Stomach (tissue), 4 donors: ENCODE measurements around the gene TPX2.

Experiments used
- POLR2A ChIP-seq, 4 donors: fragments of 450-650 bp; IDR thresholded peaks; one replicate each; pipeline ENCODE4 v1.6.1; 2016; ENCODE audit warnings: antibody characterized with exemption in 4 of 4, control low read depth in 2 of 4, mild to moderate bottlenecking in 1 of 4, moderate library complexity in 1 of 4
- POLR2AphosphoS5 ChIP-seq, 3 donors: sonication (generic); formaldehyde crosslinking; IDR thresholded peaks; one replicate each; pipeline ENCODE4 v1.6.1; 2016; ENCODE audit warnings: antibody characterized with exemption in 3 of 3
- TF ChIP-seq, protein P1 (sequence below), 7 experiments: fragments of 450-650 bp in 4 of 7; fragments of 200-600 bp in 3 of 7; sonication (generic) in 3 of 7; IDR thresholded peaks; one replicate each; pipeline ENCODE4 v1.5.1; 2016 to 2019; ENCODE audit warnings: antibody characterized with exemption in 7 of 7, control low read depth in 2 of 7, mild to moderate bottlenecking in 1 of 7

DNA sequence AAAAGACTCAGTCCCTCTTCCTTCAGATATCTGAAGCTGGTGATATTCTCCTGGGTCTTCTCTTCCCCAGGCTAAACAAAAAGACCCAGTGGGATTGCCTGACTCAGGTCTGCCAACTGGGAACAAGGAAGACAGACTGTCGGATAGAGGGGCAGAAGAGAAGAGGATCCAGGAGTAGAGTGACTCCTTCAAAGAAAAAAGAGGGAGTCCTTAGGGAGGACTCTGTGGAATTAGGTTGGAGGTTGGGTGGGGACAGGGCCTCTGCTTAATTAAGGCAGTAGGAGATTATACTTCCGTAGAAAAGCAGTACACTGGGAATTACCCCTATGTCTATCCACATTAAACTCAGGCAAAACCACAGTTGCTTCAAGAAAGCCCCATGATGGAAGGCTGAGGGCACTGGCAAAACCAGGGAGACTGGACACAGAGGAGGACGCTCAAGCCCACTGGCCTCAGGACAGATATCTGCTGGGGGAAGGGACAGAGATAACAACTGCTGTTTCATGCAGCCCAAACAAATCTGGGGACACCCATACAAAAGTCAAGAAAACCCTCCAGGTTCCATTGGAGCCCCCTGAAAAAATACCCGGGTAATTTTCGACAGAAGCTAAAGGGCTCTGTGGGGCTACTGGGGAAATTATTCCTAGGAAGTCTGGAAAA lies 22.1 kb upstream of the TPX2 start:
- TF ChIP-seq POLR2A (IDR thresholded peaks at IDR 0.05), result no peak
- TF ChIP-seq, protein P1, sequence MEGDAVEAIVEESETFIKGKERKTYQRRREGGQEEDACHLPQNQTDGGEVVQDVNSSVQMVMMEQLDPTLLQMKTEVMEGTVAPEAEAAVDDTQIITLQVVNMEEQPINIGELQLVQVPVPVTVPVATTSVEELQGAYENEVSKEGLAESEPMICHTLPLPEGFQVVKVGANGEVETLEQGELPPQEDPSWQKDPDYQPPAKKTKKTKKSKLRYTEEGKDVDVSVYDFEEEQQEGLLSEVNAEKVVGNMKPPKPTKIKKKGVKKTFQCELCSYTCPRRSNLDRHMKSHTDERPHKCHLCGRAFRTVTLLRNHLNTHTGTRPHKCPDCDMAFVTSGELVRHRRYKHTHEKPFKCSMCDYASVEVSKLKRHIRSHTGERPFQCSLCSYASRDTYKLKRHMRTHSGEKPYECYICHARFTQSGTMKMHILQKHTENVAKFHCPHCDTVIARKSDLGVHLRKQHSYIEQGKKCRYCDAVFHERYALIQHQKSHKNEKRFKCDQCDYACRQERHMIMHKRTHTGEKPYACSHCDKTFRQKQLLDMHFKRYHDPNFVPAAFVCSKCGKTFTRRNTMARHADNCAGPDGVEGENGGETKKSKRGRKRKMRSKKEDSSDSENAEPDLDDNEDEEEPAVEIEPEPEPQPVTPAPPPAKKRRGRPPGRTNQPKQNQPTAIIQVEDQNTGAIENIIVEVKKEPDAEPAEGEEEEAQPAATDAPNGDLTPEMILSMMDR (IDR thresholded peaks at IDR 0.05), result no peak
- no peak for TF ChIP-seq POLR2AphosphoS5 (IDR thresholded peaks at IDR 0.05)
